HL-60 (cell line): Measurements from ENCODE around the gene EGFL7.
A peak's percentile ranks its signal among the peaks of the same experiment; 100 is the strongest.

Source experiments
- DNase-seq, 2 experiments: peaks; one replicate each; pipeline ENCODE4 v3.0.0-alpha.2; 2010 to 2020; ENCODE audit warnings: low read depth in 1 of 2, low spot score in 1 of 2
- H3K27ac ChIP-seq: fragments of 250-450 bp; sonication (Bioruptor Pico); replicated peaks from 2 replicates; pipeline ENCODE4 v1.5.1; 2020; ENCODE audit warnings: mild to moderate bottlenecking, moderate library complexity
- H3K27me3 ChIP-seq: fragments of 250-450 bp; sonication (Bioruptor Pico); 2 replicates; pipeline ENCODE4 v1.5.1; 2021; ENCODE audit warnings: mild to moderate bottlenecking, moderate library complexity; ENCODE audit not compliant: insufficient read depth, poor library complexity, severe bottlenecking
- H3K4me3 ChIP-seq: replicated peaks from 2 replicates; pipeline ENCODE4 v1.5.1; 2011; ENCODE audit warnings: mild to moderate bottlenecking, control low read depth, low read length; ENCODE audit not compliant: insufficient read depth
- CTCF ChIP-seq: IDR thresholded peaks from one replicate; pipeline ENCODE4 v1.5.1; 2011; ENCODE audit warnings: low read length, control low read depth, inconsistent platforms; ENCODE audit not compliant: insufficient read depth
- GABPA ChIP-seq: IDR thresholded peaks from 2 replicates; pipeline ENCODE4 v1.6.1; 2012; ENCODE audit warnings: low read depth
- POLR2AphosphoS5 ChIP-seq: IDR thresholded peaks from 2 replicates; pipeline ENCODE4 v1.6.1; 2012; ENCODE audit warnings: low read depth
- REST ChIP-seq: IDR thresholded peaks from 2 replicates; pipeline ENCODE4 v1.6.1; 2012; ENCODE audit warnings: low read depth; ENCODE audit not compliant: insufficient replicate concordance
- SPI1 ChIP-seq: IDR thresholded peaks from 2 replicates; pipeline ENCODE4 v1.6.1; 2012; ENCODE audit warnings: low read depth, mild to moderate bottlenecking, borderline replicate concordance

Gene EGFL7

GRCh38 chr9:136687721-136688223, 25.1 kb downstream of the EGFL7 start:
- TF ChIP-seq REST (no peak), POLR2AphosphoS5 (no peak), SPI1 (no peak), CTCF (no peak), GABPA (no peak)
- Histone ChIP-seq H3K27me3 (no peaks in the 10 kb centered on the region), H3K4me3 (peak overlapping the region; percentile 33), H3K27ac (peak overlapping the region; percentile 64)
- no peak for DNase-seq

DNA sequence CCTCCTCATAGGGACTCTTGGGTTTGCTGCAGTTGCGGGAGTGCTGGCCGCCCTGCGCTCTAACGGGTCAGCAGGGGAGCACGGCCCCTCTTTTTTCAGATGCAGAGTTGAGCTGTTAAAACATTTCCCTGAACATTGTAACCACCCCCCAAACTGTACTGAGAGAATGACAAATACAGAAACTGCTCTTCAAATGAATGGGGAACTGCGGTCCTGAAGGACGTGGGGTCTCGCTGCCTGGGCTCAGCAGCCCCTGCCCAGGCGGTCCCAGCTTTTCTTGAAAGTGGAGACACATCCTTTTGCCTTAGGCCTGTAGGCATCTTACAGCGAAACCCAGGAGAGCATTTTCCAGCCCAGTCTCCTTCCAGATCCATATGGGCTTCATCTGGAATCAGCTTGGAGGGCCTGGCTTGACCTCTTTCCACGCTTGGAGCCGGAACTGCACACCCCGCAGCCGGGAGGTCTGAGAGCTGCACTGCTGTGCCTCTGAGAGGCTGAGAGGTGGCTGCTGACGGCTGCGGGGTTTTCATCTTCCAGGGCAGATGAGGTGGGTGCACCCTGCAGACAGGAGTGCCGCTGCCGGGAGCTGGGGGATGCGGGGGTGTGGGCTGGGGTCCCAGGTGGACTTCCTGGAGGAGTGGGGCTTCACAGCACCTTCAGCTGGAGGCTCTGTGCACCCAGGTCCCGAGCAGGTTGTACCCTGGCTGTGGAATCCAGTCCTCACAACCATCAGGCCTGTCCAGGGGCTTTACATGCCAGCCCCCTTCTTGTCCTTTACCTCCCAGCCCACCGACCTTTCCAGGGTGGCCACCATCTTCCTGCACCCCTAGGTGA, 25.8 kb downstream of the EGFL7 start:
- H3K4me3 ChIP-seq: no peak overlapping the region
- no peaks in the 10 kb centered on the region for H3K27me3 ChIP-seq
- TF ChIP-seq REST: no peak
- TF ChIP-seq POLR2AphosphoS5: no peak
- TF ChIP-seq CTCF: no peak
- TF ChIP-seq GABPA: no peak
- no peak for TF ChIP-seq SPI1
- no peak for DNase-seq
- H3K27ac ChIP-seq: no peak overlapping the region

- TF ChIP-seq GABPA (no peak), SPI1 (no peak), POLR2AphosphoS5 (no peak), CTCF (no peak), REST (no peak)
- H3K27ac ChIP-seq: no peak overlapping the region
- H3K27me3 ChIP-seq: no peaks in the 10 kb centered on the region
- no peak overlapping the region for H3K4me3 ChIP-seq
- no peak for DNase-seq
These were observed 26.4 kb downstream of the EGFL7 start for GRCh38 chr9:136689108-136689460.
